A673 (cell line): Measurements from ENCODE around the gene BROX. TPM values are rescaled to one million over a fixed set of nuclear protein-coding genes. Genes with fewer than 3 reads are reported as not detected.

ENCODE experiments used
- BruUV-seq: library from RNA; stranded (reverse); fragments of 400-500 nt; replicated peaks from 2 replicates; lab custom pipeline; 2021; lab: Mats Ljungman, UMichigan
- CTCF ChIA-PET: fragments of 300-600 bp; sonication (Branson Sonifier 250); formaldehyde crosslinking; loops from one replicate; lab custom pipeline; 2022; ENCODE audit warnings: antibody characterized with exemption; lab: Charles Lee
- POLR2A ChIA-PET: fragments of 300-600 bp; sonication (Branson Sonifier 250); formaldehyde crosslinking; loops from one replicate; lab custom pipeline; 2022; ENCODE audit warnings: antibody characterized with exemption; ENCODE audit not compliant: low non-redundant PET; lab: Charles Lee
- DNase-seq: peaks from one replicate; pipeline ENCODE4 v3.0.0-alpha.2; 2015; ENCODE audit warnings: low spot score
- H3K27ac ChIP-seq: fragments of 200-600 bp; sonication (generic); 2 replicates; pipeline ENCODE4 v1.5.1; 2016; ENCODE audit warnings: mixed run types, low read depth, mild to moderate bottlenecking, mixed read lengths, antibody characterized with exemption, low read length; ENCODE audit not compliant: poor library complexity, severe bottlenecking
- H3K27me3 ChIP-seq: fragments of 200-600 bp; sonication (generic); replicated peaks from 2 replicates; pipeline ENCODE4 v1.6.1; 2017; ENCODE audit warnings: mixed run types, low read depth, mild to moderate bottlenecking, mixed read lengths, antibody characterized with exemption, low read length; ENCODE audit not compliant: insufficient read depth, poor library complexity
- H3K36me3 ChIP-seq: fragments of 200-600 bp; sonication (generic); 2 replicates; pipeline ENCODE4 v1.6.1; 2016; ENCODE audit warnings: mixed run types, mild to moderate bottlenecking, mixed read lengths, antibody characterized with exemption, low read length; ENCODE audit not compliant: insufficient read depth, poor library complexity, severe bottlenecking
- H3K4me1 ChIP-seq: fragments of 200-600 bp; sonication (generic); 2 replicates; pipeline ENCODE4 v1.6.1; 2017; ENCODE audit warnings: mixed run types, mild to moderate bottlenecking, mixed read lengths, antibody characterized with exemption, low read length; ENCODE audit not compliant: insufficient read depth, poor library complexity, severe bottlenecking
- H3K4me3 ChIP-seq: fragments of 200-600 bp; sonication (generic); 2 replicates; pipeline ENCODE4 v1.5.1; 2016; ENCODE audit warnings: low read depth, mixed run types, mild to moderate bottlenecking, mixed read lengths, low read length; ENCODE audit not compliant: poor library complexity, severe bottlenecking
- H3K9me3 ChIP-seq: fragments of 200-600 bp; sonication (generic); 2 replicates; pipeline ENCODE4 v1.6.1; 2016; ENCODE audit warnings: mixed run types, low read depth, mild to moderate bottlenecking, mixed read lengths, antibody characterized with exemption, low read length; ENCODE audit not compliant: poor library complexity, severe bottlenecking
- CTCF ChIP-seq: fragments of 300-800, 200-600 bp; sonication (generic); conservative IDR thresholded peaks from 2 replicates; pipeline ENCODE4 v1.5.1; 2017; ENCODE audit warnings: low read depth, mild to moderate bottlenecking, antibody characterized with exemption, low read length, moderate library complexity, mixed read lengths
- EZH2 ChIP-seq: fragments of 200-600 bp; sonication (generic); IDR thresholded peaks from 2 replicates; pipeline ENCODE4 v1.6.1; 2017; ENCODE audit warnings: borderline replicate concordance, low read depth, mild to moderate bottlenecking, mixed read lengths, antibody characterized with exemption, low read length; ENCODE audit not compliant: poor library complexity, severe bottlenecking
- intact Hi-C: fragments of 100-400 bp; cut with micrococcal nuclease; formaldehyde crosslinking; loops from one replicate; pipeline ENCODE4 v1.10.0; 2022; ENCODE audit not compliant: unreplicated experiment
- total RNA-seq: library from RNA; stranded (reverse); gene quantifications from 2 replicates; pipeline ENCODE4 v1.2.3, GENCODE V29; 2021

Gene BROX
- total RNA-seq, 1 experiment from 2014 or later = 36.2 TPM

GRCh38 chr1:222713091-222713961, 962 bp downstream of the BROX start:
- POLR2A ChIA-PET = interaction anchor here (0.6 kb wide), 1 partner anchor 592 kb away, joined by 4 read pairs; no protein-coding TSS in a partner anchor
- Histone ChIP-seq H3K27ac (peak overlapping the region; percentile 99), H3K4me1 (peaks cover 8% of the 10 kb centered on the region), H3K36me3 (no peaks in the 10 kb centered on the region), H3K9me3 (no peaks in the 10 kb centered on the region), H3K27me3 (no peaks in the 10 kb centered on the region), H3K4me3 (peak overlapping the region; percentile 71)
- CTCF ChIA-PET = interaction anchor here (0.6 kb wide), 1 partner anchor 1031 kb away, joined by 3 read pairs; no protein-coding TSS in a partner anchor
- BruUV-seq = TSS peak; percentile 49
- intact Hi-C loops = loop anchor here (1.0 to 2.0 kb wide), 2 partner anchors 69 to 248 kb away; no protein-coding TSS in a partner anchor
- peak; percentile 98 for DNase-seq
- no peak for TF ChIP-seq EZH2
- no peak for TF ChIP-seq CTCF

GRCh38 chr1:222716393-222716792, 4.0 kb downstream of the BROX start:
- H3K4me3 ChIP-seq = no peak overlapping the region
- DNase-seq = no peak
- peaks cover 20% of the 10 kb centered on the region for H3K36me3 ChIP-seq
- H3K27ac ChIP-seq = no peak overlapping the region
- TF ChIP-seq EZH2 = no peak
- TF ChIP-seq CTCF = no peak
- intact Hi-C loops = no loop called here
- H3K9me3 ChIP-seq = no peaks in the 10 kb centered on the region
- H3K4me1 ChIP-seq = no peaks in the 10 kb centered on the region
- no peaks in the 10 kb centered on the region for H3K27me3 ChIP-seq
- ChIA-PET CTCF (no interaction called here), POLR2A (no interaction called here)
- no TSS peak for BruUV-seq

- H3K9me3 ChIP-seq = no peaks in the 10 kb centered on the region
- H3K4me1 ChIP-seq = no peaks in the 10 kb centered on the region
- no peak overlapping the region for H3K4me3 ChIP-seq
- ChIA-PET CTCF (no interaction called here), POLR2A (no interaction called here)
- H3K27ac ChIP-seq = no peak overlapping the region
- TF ChIP-seq CTCF = no peak
- no peak for TF ChIP-seq EZH2
- intact Hi-C loops = no loop called here
- no peaks in the 10 kb centered on the region for H3K27me3 ChIP-seq
- no peak for DNase-seq
- H3K36me3 ChIP-seq = peaks cover 68% of the 10 kb centered on the region
- no TSS peak for BruUV-seq
These were observed 16.4 kb downstream of the BROX start for GRCh38 chr1:222728746-222729145.
